Measurements from ENCODE around the gene CREBBP.
"Not testable (repeated sequence)": the region's sequence is repeated elsewhere in the genome, so short reads cannot be mapped to it uniquely, and the experiment has no call there.

Gene CREBBP

DNA sequence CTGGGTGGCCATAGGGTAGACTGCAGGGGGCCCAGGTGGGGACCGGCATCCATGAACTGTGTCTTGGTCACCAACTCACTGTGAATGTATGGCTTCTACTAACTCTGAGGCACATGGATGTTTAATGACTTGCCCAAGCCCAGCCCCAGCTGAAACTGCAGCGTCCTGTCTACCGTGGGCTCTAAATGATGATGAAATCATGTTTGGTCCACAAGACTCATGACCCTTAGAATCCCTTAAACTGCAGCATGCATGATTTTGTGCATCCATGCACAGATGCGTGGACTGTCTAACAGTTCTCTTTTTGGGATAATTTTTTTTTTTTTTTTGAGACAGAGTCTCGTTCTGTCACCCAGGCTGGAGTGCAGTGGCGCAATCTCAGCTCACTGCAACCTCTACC is 32.4 kb upstream of the CREBBP start:
- no peaks in the 10 kb centered on the region for H3K27me3 ChIP-seq (ENCODE audit: insufficient read depth, insufficient read length)
- peaks cover 15% of the 10 kb centered on the region; the same call in 1 of the 2 replicates for H3K9me3 ChIP-seq (ENCODE audit: insufficient read depth, low read length)
- no peak overlapping the region for H3K4me3 ChIP-seq (ENCODE audit: insufficient read length, low read depth)
- DNase-seq (ENCODE audit: low read depth, low spot score) = no peak
- TF ChIP-seq SUZ12 (IDR thresholded peaks at IDR 0.05; ENCODE audit: extremely low read depth, insufficient read depth, insufficient read length) (no peak), ZNF274 (IDR thresholded peaks at IDR 0.05; ENCODE audit: low read depth, low read length) (no peak), YY1 (IDR thresholded peaks at IDR 0.05; ENCODE audit: insufficient read depth, insufficient read length) (no peak)
- H3K4me1 ChIP-seq (ENCODE audit: insufficient read depth, insufficient read length) = peaks cover 9% of the 10 kb centered on the region
- no peaks in the 10 kb centered on the region for H3K36me3 ChIP-seq (ENCODE audit: insufficient read depth, insufficient read length, low read length)
- no peak overlapping the region for H3K9ac ChIP-seq (ENCODE audit: insufficient read length, low read depth)

GRCh38 chr16:3912373-3912772 is 31.9 kb upstream of the CREBBP start:
- H3K4me3 ChIP-seq (ENCODE audit: insufficient read length, low read depth) = no peak overlapping the region
- H3K9me3 ChIP-seq (ENCODE audit: insufficient read depth, low read length) = peaks cover 10% of the 10 kb centered on the region; the same call in 1 of the 2 replicates
- H3K27me3 ChIP-seq (ENCODE audit: insufficient read depth, insufficient read length) = no peaks in the 10 kb centered on the region
- no peak for DNase-seq (ENCODE audit: low read depth, low spot score)
- no peak for TF ChIP-seq SUZ12 (IDR thresholded peaks at IDR 0.05; ENCODE audit: extremely low read depth, insufficient read depth, insufficient read length)
- TF ChIP-seq ZNF274 (IDR thresholded peaks at IDR 0.05; ENCODE audit: low read depth, low read length) = no peak
- no peak for TF ChIP-seq YY1 (IDR thresholded peaks at IDR 0.05; ENCODE audit: insufficient read depth, insufficient read length)
- peaks cover 9% of the 10 kb centered on the region for H3K4me1 ChIP-seq (ENCODE audit: insufficient read depth, insufficient read length)
- H3K36me3 ChIP-seq (ENCODE audit: insufficient read depth, insufficient read length, low read length) = no peaks in the 10 kb centered on the region
- H3K9ac ChIP-seq (ENCODE audit: insufficient read length, low read depth) = no peak overlapping the region

GRCh38 chr16:3911741-3912140 is 31.2 kb upstream of the CREBBP start:
- H3K27me3 ChIP-seq (ENCODE audit: insufficient read depth, insufficient read length); H3K9ac ChIP-seq (ENCODE audit: insufficient read length, low read depth); DNase-seq (ENCODE audit: low read depth, low spot score); H3K9me3 ChIP-seq (ENCODE audit: insufficient read depth, low read length); H3K36me3 ChIP-seq (ENCODE audit: insufficient read depth, insufficient read length, low read length); H3K4me1 ChIP-seq (ENCODE audit: insufficient read depth, insufficient read length); H3K4me3 ChIP-seq (ENCODE audit: insufficient read length, low read depth): not testable (repeated sequence)

DNA sequence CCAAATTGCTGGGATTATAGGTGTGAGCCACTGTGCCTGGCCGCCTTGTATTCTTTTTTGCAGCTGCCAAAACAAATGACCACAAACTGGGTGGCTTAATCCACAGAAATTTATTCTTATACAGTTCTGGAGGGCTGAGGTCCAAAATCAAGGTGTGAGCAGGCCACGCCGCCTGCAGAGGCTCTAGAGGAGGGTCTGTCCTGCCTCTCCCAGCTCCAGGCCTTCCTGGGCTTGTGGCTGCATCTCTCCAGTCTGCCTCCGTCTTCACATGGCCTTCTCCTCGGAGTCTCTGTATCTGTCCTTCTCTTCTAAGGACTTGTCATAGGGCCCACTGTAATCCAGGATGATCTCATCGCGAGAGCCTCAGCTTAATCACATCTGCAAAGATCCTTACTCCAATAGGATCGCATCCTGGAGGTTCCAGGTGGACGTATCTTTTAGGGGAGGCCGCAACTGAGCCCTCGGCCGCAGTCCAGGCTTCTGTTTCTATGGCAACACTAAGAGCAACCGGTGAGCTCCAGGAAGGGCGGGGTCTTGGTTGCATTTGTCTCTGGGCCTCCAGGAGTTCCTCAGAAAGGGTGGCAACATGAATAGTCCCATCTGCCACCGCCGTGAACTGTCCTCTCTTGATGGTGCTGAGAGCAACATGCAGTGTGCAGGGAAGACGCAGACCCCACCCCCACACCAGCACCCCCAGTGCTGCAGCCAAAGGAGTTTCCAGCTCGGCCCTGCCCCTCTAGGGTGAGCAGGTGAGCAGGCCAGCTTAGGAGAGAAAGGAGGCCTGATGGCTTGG is 29.5 kb upstream of the CREBBP start:
- Histone ChIP-seq H3K36me3 (ENCODE audit: insufficient read depth, insufficient read length, low read length) (no peaks in the 10 kb centered on the region), H3K27me3 (ENCODE audit: insufficient read depth, insufficient read length) (no peaks in the 10 kb centered on the region), H3K4me1 (ENCODE audit: insufficient read depth, insufficient read length) (peaks cover 9% of the 10 kb centered on the region), H3K4me3 (ENCODE audit: insufficient read length, low read depth) (no peak overlapping the region), H3K9ac (ENCODE audit: insufficient read length, low read depth) (no peak overlapping the region), H3K9me3 (ENCODE audit: insufficient read depth, low read length) (no peaks in the 10 kb centered on the region)
- TF ChIP-seq YY1 (IDR thresholded peaks at IDR 0.05; ENCODE audit: insufficient read depth, insufficient read length) = no peak
- no peak for TF ChIP-seq SUZ12 (IDR thresholded peaks at IDR 0.05; ENCODE audit: extremely low read depth, insufficient read depth, insufficient read length)
- DNase-seq (ENCODE audit: low read depth, low spot score) = no peak

DNA sequence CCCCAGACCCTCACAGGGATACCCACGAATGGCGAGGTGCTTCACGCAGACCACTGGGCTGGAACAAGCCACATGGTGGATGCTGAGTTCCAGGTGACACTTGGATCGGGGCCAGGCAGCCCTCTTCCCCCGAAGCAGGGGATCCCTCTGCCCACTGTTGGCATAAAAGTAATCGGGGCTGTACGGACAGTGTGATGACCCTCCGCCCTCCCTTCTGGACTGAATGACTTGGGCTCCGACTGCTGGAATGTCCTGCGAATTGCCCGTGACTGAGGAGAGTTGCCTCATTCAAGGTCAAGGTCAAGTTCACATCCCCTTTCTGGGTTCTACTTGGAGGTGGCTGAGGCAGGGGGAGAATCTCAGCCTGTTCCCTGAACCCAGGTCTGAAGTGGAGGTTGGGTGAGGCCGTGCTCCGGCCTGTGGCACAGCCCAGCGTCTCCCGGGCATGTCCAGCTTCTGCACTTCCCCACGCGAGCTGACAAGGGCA is 28.5 kb upstream of the CREBBP start:
- no peak overlapping the region for H3K4me3 ChIP-seq (ENCODE audit: insufficient read length, low read depth)
- TF ChIP-seq YY1 (IDR thresholded peaks at IDR 0.05; ENCODE audit: insufficient read depth, insufficient read length) = no peak
- TF ChIP-seq ZNF274 (IDR thresholded peaks at IDR 0.05; ENCODE audit: low read depth, low read length) = no peak
- no peak for TF ChIP-seq SUZ12 (IDR thresholded peaks at IDR 0.05; ENCODE audit: extremely low read depth, insufficient read depth, insufficient read length)

GRCh38 chr16:3907586-3907985 is 27.1 kb upstream of the CREBBP start:
- DNase-seq (ENCODE audit: low read depth, low spot score) = no peak

More for the DNA sequence above, 28.5 kb upstream of the CREBBP start:
- no peaks in the 10 kb centered on the region for H3K9me3 ChIP-seq (ENCODE audit: insufficient read depth, low read length)
- H3K36me3 ChIP-seq (ENCODE audit: insufficient read depth, insufficient read length, low read length) = no peaks in the 10 kb centered on the region
- DNase-seq (ENCODE audit: low read depth, low spot score) = no peak
- H3K27me3 ChIP-seq (ENCODE audit: insufficient read depth, insufficient read length) = no peaks in the 10 kb centered on the region
- H3K9ac ChIP-seq (ENCODE audit: insufficient read length, low read depth) = no peak overlapping the region
- peaks cover 9% of the 10 kb centered on the region for H3K4me1 ChIP-seq (ENCODE audit: insufficient read depth, insufficient read length)

DNA sequence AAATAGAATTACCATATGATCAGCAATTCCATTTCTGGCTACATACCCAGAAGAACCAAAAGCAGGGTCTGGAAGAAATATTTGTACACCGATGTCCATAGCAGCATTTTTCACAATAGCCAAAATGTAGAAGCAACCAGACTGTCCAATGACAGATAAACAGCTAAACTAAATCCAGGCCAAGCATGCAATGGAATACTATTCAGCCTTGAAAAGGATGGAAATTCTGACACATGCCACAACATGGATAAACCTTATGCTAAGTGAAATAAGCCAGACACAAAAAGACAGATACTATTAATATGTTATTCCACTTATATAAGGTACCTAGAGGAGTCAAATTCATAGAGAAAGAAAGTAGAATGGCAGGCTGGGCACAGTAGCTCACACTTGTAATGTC is 25.9 kb upstream of the CREBBP start:
- TF ChIP-seq SUZ12 (IDR thresholded peaks at IDR 0.05; ENCODE audit: extremely low read depth, insufficient read depth, insufficient read length) (no peak), ZNF274 (IDR thresholded peaks at IDR 0.05; ENCODE audit: low read depth, low read length) (no peak), YY1 (IDR thresholded peaks at IDR 0.05; ENCODE audit: insufficient read depth, insufficient read length) (no peak)
- Histone ChIP-seq H3K36me3 (ENCODE audit: insufficient read depth, insufficient read length, low read length) (no peaks in the 10 kb centered on the region), H3K9ac (ENCODE audit: insufficient read length, low read depth) (no peak overlapping the region), H3K4me3 (ENCODE audit: insufficient read length, low read depth) (no peak overlapping the region), H3K27me3 (ENCODE audit: insufficient read depth, insufficient read length) (no peaks in the 10 kb centered on the region), H3K9me3 (ENCODE audit: insufficient read depth, low read length) (no peaks in the 10 kb centered on the region), H3K4me1 (ENCODE audit: insufficient read depth, insufficient read length) (peaks cover 13% of the 10 kb centered on the region)
- no peak for DNase-seq (ENCODE audit: low read depth, low spot score)

More at GRCh38 chr16:3907586-3907985, 27.1 kb upstream of the CREBBP start:
- Histone ChIP-seq H3K36me3 (ENCODE audit: insufficient read depth, insufficient read length, low read length) (no peaks in the 10 kb centered on the region), H3K9me3 (ENCODE audit: insufficient read depth, low read length) (no peaks in the 10 kb centered on the region), H3K9ac (ENCODE audit: insufficient read length, low read depth) (no peak overlapping the region), H3K27me3 (ENCODE audit: insufficient read depth, insufficient read length) (no peaks in the 10 kb centered on the region), H3K4me1 (ENCODE audit: insufficient read depth, insufficient read length) (peaks cover 13% of the 10 kb centered on the region), H3K4me3 (ENCODE audit: insufficient read length, low read depth) (no peak overlapping the region)
- TF ChIP-seq YY1 (IDR thresholded peaks at IDR 0.05; ENCODE audit: insufficient read depth, insufficient read length) = no peak
- no peak for TF ChIP-seq SUZ12 (IDR thresholded peaks at IDR 0.05; ENCODE audit: extremely low read depth, insufficient read depth, insufficient read length)
- no peak for TF ChIP-seq ZNF274 (IDR thresholded peaks at IDR 0.05; ENCODE audit: low read depth, low read length)
